Spleen (tissue), 7 donors: ENCODE results near the gene TNFSF12.

Source experiments
- POLR2A ChIP-seq, 3 donors: fragments of 450-650 bp; IDR thresholded peaks; one replicate each; pipeline ENCODE4 v1.5.1; 2017; ENCODE audit warnings: antibody characterized with exemption in 3 of 3, mild to moderate bottlenecking in 1 of 3
- POLR2AphosphoS5 ChIP-seq, 3 donors: sonication (generic); formaldehyde crosslinking; IDR thresholded peaks; one replicate each; pipeline ENCODE4 v1.5.1; 2017; ENCODE audit warnings: antibody characterized with exemption in 3 of 3
- TF ChIP-seq, protein P1 (sequence below), 11 experiments: fragments of 200-600 bp in 7 of 11; fragments of 450-650 bp in 4 of 11; sonication (generic) in 4 of 11; IDR thresholded peaks in 8 of 11; conservative IDR thresholded peaks in 3 of 11; 1 replicate in 7 of 11; 2 replicates in 4 of 11; pipeline versions ENCODE4 v1.4.0 to v1.8.0; 2016 to 2021; ENCODE audit warnings: antibody characterized with exemption in 11 of 11, inconsistent platforms in 4 of 11, mild to moderate bottlenecking in 1 of 11
- donor health status: DM: no; HTN: no; CAD: no; lungs with moderate emphysema.
- donor health status: DM: no; HTN: no; CAD: no.
- donor health status: DM: no; HTN: no; CAD: no.

DNA sequence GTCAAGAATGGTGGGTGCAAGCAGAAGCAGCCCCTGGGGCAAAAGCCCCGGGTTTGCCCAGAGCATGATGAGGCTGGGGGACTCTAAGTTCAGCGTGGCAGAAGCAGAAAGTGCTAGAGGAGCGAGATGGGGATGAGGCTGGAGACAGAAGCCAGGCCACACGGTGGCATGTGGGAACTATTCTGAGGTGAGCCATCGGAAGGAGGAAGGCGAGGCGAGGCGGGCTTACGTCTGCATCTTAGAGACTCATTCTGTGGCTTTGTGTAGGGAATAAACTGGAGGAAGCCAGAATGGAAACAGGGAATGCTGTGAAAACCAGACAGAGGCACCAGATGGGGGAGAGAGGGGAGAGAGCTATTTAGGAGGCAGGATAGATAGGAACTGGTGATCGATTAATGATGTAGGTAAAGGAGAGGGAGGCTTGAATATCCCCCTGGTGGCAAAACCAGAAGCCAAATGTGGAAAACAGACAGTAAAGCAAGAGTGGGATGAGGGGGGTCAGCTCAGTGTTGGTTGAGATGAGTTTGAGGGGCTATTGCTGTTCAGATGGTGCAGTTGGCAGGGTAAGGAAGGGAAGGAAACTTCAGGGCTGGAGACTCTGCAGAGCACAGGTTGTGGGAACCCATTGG lies 6.6 kb downstream of the TNFSF12 start:
- TF ChIP-seq POLR2A (IDR thresholded peaks at IDR 0.05) (no peak), POLR2AphosphoS5 (IDR thresholded peaks at IDR 0.05) (no peak)
- TF ChIP-seq, protein P1, sequence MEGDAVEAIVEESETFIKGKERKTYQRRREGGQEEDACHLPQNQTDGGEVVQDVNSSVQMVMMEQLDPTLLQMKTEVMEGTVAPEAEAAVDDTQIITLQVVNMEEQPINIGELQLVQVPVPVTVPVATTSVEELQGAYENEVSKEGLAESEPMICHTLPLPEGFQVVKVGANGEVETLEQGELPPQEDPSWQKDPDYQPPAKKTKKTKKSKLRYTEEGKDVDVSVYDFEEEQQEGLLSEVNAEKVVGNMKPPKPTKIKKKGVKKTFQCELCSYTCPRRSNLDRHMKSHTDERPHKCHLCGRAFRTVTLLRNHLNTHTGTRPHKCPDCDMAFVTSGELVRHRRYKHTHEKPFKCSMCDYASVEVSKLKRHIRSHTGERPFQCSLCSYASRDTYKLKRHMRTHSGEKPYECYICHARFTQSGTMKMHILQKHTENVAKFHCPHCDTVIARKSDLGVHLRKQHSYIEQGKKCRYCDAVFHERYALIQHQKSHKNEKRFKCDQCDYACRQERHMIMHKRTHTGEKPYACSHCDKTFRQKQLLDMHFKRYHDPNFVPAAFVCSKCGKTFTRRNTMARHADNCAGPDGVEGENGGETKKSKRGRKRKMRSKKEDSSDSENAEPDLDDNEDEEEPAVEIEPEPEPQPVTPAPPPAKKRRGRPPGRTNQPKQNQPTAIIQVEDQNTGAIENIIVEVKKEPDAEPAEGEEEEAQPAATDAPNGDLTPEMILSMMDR (IDR thresholded peaks at IDR 0.05 in 8 of 11, conservative IDR thresholded peaks at IDR 0.05 in 3 of 11) = no peak
